Adipose tissue (tissue), 3 donors: ENCODE data around the gene CAT. TPM values are rescaled to one million over a fixed set of nuclear protein-coding genes. Genes with fewer than 3 reads are reported as not detected.

Experiments
- H3K27ac ChIP-seq: one replicate; pipeline ENCODE4 v1.5.1; 2013; ENCODE audit warnings: low read depth, low read length
- WGBS, 3 donors: extraction: QIAGEN DNeasy Blood & Tissue Kit; methylation state at CpG; one replicate each; pipeline ENCODE4 v1.1.7; 2013; 5-methylcytosine and 5-hydroxymethylcytosine counted together
- polyA plus RNA-seq, 3 donors: library from polyadenylated mRNA; stranded (reverse); fragments of 200-250 nt; gene quantifications; one replicate each; pipeline ENCODE4 v1.2.3, GENCODE V29; 2013
- donor health status: healthy with polysubstance abuse.
- donor health status: Bipolar disorder and iron deficiency.
- donor health status: healthy.

The CAT gene
- polyA plus RNA-seq, 3 donors = 55.9 to 268 (median 149) TPM

DNA sequence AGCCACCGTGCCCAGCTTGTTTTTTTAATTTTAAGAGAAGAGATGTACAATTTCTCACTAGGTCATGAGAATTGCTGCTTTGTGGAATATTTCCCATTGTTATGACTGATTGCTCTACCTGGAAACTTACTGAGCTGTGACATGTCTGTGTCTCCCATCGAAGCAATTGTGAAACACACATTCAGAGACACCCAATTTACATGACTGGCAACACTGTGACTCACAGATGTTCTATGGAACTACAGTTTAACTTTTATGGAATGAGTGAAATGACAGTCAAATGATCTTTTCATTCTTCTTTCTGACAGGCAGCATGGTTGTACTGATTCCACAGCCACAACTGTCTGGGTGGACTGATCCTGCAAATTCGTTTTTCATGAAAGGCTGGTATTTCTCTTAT is 42.6 kb downstream of the CAT start:
- no peak overlapping the region for H3K27ac ChIP-seq
- 59 to 86% (median 71%) methylated on average over 3 of the region's 3 CpGs for WGBS, 3 donors

DNA sequence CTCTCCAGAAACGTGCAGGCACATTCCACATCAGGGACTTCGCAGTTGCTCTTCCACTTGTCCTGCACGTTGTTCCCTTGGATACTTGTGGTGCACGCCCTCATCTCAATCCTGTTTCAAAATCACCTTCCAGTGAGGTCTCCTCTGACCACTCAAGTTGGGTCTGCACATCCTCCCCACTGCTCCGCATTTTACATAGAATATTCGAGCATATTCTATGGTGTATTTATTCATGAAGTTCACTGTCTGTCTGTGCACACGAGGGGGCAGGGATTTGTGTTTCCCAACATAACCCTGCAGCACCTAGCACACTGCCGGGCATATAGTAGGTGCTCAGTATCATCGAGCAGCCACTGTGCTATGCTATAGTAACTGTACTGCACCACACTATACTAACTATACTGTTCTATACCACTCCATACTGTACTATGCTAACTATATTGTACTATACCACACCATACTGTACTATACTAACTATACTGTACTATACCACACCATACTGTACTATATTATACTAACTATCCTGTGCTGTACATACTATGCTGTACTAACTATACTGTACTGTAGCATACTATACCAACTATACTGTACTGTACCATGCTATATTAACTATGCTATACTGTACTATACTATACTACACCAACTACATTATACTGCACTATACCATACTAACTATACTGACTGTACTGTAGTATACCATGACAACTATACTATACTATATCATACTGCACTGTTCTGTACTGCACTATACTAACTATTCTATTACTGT is 44.6 kb downstream of the CAT start:
- WGBS, 3 donors = 78 to 90% (median 80%) methylated on average over 9 of the region's 9 CpGs

DNA sequence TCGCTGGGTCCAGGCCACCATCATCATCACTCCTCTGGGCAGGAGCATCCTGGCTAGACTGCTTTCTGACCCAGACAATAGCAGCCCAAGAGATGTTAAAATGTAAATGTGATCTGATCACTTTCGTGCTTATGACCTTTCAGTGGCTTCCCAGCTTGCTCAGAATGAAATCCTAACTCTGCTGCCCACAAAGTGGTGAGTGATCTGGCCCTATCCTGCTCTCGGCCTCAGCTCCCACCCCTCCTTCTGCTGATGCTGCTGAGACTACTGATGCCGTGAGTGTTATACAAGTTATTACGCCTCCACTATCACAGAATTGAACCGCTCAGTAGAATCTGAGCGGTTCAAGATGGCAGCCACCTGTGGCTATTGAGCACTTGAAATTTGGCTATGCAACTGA is 48.7 kb downstream of the CAT start:
- no peak overlapping the region for H3K27ac ChIP-seq
- 78 to 91% (median 89%) methylated on average over 7 of the region's 7 CpGs for WGBS, 3 donors

More for the DNA sequence above, 44.6 kb downstream of the CAT start:
- H3K27ac ChIP-seq = no peak overlapping the region

DNA sequence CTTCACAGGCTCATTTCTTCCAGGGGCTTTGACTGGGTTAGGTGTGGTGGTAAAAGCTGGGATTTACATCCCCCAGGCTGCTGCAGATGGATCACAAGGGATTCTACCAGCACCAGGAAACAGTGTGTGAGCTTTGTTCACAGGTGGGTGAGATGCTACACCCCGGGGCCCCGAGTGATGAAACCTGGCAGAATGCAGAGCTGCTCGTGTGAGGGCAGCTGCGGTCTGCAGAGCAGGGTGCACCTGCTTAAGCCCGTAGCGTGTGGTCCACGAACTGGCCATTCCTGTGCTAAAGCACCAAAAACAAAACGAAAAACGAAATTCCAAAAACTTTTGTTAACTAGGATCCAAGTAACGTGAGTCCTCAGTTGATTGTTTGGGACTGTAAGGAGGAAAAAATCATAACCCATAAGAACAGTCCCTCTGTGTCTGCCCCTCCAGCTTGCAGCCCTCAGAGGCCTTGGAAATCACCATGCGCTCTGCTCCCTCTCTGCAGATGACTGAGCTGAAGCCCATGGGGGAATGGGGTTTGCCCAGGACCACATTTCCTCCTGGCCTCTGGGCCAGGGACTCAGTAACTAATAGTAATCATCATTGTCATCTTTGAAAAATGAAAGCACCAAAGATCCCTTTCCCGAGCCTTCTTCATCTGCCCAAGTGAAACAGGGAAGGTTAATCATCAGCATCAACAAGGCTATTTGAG is 50.3 kb downstream of the CAT start:
- H3K27ac ChIP-seq = no peak overlapping the region
- WGBS, 3 donors = 89 to 90% (median 89%) methylated on average over 12 of the region's 12 CpGs

DNA sequence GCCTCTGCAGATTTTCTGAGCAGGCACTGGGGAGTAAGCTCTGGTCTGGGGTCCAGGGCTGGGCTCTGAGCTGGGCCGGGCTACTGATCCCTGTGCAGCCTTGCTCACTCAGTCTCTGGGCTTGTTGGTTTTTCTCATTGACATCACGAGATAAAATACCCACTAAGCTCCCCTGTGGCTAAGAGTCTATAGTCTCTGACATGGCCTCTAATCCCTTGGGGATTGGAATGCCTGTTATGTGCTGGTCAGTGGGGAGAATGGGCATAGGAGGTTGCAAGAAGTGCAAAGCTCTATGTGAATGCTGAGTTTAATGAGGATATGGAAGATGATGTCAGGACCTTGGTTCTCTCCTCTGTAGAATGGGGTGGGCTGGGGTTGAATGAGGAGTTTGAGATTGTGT is 51.6 kb downstream of the CAT start:
- WGBS, 3 donors = 77 to 88% (median 78%) methylated on average over 2 of the region's 2 CpGs
- H3K27ac ChIP-seq = no peak overlapping the region

DNA sequence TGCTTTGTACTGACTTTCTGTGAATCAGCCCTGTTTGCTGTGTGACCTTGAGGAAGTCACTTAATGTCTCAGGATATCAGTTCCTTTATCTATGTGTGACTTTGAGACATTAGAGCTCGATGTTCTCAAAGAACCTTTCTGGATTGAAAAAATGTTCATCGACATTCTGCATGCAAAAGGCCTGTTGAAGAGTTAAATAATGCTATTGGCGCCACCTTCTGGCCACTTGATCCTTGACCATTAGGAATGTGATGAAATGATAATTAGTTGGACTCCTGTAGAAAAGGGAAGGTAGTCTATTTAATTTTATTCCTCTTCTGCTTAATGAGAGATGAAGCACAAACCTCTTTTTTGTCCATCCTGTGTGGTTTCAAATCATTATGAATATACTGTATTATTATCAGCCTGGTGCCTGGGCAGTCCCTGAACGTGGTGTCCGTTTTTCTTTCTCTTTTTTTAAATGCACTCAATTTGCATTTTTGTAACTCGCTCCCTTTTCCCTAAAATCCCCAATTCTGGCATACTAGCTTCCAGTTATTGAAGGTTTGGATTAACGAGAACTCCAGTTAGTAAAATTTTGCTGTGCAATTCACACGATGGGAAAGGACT is 54.2 kb downstream of the CAT start:
- WGBS, 3 donors = 39 to 51% (median 39%) methylated on average over 8 of the region's 8 CpGs
- H3K27ac ChIP-seq = no peak overlapping the region

DNA sequence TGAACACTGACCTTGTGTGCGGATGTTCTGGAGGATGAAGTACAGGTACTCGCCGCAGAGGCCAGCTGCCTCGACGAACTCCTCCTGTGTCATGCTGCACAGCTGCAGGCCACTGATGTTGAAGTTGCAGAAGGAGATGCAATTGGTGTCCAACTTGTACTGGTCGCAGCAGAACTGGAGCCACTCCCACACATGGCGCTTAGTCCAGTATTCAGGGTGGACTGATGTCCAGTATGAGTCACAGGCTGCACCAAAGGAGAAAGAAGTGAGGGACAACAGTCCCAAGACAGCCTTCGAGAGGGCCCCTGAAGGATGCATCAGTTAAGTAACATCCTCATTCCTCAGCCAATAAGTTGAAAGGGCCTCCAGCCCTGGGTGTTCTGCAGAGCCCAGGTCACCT is 54.7 kb downstream of the CAT start:
- WGBS, 3 donors = 63 to 81% (median 78%) methylated on average over 8 of the region's 8 CpGs
- no peak overlapping the region for H3K27ac ChIP-seq

DNA sequence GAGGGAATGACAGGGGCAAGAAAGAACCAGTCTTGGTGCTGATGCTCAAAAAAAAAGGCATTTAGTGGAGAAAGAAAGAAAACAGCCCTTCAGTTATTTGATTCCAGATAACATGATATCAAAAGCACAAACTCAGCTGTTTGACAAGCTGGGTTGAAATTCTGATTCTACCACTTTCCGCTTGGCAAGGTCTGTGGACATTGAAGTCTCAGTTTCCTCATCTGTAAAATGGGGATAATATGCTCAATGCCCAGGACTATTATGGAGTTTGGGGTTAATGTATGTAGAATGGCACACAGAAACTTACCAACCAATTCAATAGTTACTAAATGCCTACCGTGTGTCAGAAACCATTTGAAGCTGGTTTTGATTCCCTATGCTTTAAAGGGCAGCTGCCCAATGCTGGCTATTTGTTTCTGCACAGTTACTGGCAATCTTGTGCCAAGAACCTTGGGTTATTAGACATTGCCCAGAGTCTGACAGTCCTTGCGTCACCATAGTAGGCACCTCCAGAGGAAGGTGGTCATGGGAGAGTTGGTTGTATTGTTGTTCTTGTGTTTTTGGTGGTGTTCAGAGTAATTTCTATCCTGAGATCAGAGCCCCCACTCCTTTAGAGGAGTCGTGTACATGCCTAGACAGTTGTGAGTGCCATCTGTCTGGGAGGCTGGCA is 55.3 kb downstream of the CAT start:
- 71 to 79% (median 78%) methylated on average over 4 of the region's 4 CpGs for whole genome bisulfite sequencing, 3 donors
- H3K27ac ChIP-seq = no peak overlapping the region

DNA sequence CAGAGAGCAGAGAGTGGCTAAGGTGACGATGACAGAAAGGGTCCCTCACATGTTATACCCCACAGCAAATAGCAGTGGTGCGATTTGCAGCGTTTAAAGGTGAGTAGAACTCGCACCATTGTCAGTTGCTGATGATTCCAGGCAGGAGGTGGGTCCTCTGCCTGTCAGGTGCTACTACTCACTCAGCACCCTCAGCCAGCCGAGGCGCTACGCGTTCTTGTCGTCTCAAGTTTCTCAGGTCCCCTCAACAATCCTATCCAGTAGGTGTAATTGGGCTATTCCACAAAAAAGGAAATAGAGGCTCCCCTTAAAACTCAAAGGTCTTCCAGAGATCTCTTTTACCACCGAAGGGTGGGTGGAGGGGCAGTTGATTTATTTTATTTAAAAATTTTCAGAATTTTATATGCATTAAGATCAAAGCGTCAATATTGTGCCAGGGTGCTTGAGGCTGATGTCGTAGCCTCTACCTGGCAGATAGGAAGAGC is 56.5 kb downstream of the CAT start:
- H3K27ac ChIP-seq = no peak overlapping the region
- WGBS, 3 donors = 83 to 92% (median 90%) methylated on average over 12 of the region's 12 CpGs

DNA sequence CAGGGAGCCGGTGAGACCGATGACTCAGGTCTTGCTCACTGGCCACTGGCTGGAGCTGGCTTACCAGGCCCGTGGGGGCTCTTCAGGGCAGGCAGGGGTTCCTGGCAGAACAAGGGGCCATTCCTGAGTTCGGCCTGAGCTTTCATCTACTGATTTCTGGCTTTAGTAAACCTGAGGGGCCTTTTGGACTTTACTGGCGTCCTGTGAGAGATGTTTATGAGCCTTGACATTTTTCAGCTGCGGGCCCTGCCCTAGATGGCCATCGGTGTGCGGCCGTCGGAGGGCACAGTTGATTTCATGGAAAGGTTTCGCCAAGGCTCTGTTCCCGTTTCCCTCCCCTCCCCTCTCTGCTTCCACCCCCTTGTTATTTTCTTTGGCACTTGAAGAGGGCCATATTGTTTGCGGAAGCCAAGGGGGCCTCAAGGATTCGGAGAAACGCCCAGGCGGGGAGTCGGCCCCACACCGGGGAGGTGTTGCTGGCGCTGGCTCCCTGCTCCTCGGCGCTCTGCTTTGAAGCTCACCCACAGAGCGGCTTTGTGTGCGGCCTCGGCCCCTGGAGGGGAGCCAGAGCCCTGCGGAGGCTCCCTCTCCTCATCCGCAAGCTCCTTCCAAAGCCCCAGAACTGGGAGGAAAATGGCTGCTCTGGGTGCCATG is 57.1 kb downstream of the CAT start:
- no peak overlapping the region for H3K27ac ChIP-seq

DNA sequence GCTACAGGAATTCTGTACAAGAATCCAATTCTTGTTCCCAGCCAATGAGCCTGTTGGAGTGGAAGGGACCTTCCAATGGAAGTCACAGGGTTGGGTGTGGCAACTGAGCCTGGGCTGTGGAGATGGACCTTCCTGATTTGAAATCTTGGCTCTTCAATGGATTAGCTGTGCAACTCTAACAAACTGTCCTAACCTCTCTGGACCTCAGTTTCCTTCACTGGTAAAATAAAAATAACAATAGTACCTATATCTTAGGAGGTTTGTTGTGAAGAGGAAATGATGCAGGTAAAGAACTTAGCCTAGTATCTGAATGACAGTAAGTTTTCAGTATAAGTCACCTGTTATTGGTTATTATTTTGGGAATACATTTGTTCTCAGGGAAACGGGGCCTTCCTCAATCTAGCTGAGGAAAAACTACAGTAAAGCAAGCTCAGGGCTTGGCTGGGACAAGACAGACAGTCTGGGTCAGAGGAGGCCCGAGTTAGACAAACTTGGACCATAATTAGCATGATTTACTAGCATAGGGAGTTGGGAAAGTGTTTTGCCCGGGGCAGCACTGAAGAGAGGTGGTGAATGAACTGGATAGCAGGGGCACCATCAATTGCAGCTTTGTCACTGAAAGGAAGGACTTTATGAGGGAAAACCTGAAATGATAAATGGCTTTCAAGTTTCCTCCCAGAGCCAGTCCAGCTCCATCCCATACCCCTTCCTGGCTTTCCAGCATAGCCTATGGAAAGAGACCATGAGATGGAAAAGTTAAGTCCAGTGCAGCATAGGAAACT is 61.2 kb downstream of the CAT start:
- no peak overlapping the region for H3K27ac ChIP-seq
- WGBS, 3 donors = 61 to 78% (median 74%) methylated on average over 3 of the region's 3 CpGs

More for the DNA sequence above, 57.1 kb downstream of the CAT start:
- 59 to 80% (median 74%) methylated on average over 26 of the region's 26 CpGs for WGBS, 3 donors

DNA sequence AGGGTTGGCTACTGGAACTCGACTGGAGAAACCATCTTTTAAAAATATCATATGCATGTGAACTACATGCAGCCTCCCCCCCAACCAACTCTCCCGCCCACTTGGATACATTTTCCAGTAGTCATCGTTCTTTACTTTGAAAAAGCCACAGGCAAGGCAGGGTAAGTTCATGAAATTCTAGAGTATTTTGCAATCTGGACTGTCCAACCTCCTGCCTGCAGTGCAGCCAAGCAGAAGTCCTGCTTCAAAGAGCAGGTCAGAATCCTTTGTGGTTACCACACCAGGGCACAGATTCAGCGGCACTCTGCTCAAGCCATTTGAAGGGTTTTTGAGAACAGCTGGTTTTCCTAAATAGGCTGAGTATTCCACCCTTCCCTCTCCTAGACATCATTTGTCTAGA is 62.8 kb downstream of the CAT start:
- H3K27ac ChIP-seq = no peak overlapping the region
- WGBS, 3 donors = 26 to 77% (median 42%) methylated on average over 4 of the region's 4 CpGs

DNA sequence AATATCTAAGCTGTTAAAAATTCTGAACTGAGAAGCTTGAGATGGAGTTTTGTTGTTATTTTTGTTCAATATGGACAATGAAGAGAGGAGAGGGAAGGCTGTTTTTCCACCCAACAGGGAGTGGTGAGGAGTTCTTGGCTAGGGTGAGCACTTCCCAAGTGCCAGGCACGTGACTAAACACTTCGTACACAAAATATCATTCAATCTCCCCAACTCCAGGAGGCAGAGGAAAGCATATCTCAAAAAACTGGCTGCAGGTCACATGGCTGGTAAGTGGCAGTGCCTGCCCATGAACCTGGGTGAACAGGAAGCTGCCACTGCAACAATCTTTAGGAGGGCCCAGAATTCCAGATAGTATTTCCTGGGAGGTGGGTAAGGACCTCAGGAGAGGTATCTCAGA is 63.2 kb downstream of the CAT start:
- 11 to 13% (median 12%) methylated on average over 2 of the region's 2 CpGs for WGBS, 3 donors
- no peak overlapping the region for H3K27ac ChIP-seq

DNA sequence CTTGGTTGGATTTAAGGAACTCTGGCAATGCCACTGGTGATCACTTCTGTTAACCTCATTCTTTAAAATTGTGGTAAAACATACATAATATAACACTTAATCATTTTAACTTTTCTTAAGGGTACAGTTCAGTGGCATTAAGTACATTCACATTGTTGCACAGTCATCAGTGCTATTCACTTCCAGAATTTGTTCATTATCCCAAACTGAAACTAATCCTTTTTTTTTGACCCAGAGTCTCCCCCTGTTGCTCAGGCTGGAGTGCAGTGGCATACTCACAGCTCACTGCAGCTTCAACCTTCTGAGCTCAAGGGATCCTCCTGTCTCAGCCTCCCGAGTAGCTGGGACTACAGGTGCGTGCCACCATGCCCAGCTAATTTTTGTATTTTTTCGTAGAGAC is 64.2 kb downstream of the CAT start:
- WGBS, 3 donors = 95 to 97% (median 96%) methylated on average over 3 of the region's 3 CpGs
- no peak overlapping the region for H3K27ac ChIP-seq

DNA sequence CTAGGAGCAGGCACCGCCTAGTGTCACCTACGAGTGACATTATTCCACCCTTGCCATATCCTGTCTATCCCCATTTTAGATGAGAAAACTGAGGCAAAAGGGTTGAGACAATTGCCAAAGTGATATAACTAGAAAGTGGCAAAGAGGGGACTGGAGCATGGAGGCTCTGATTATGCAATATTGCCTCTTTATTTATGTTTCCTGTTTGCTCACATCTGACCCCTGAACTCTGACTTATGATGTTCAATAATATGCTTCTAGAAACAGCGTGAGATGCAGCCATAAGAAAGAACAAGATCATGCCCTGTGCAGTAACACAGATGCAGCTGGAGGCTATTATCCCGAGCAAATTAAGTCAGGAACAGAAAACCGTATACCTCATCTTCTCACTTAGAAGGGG is 67.1 kb downstream of the CAT start:
- WGBS, 3 donors = 67 to 81% (median 80%) methylated on average over 5 of the region's 5 CpGs
- H3K27ac ChIP-seq = no peak overlapping the region

DNA sequence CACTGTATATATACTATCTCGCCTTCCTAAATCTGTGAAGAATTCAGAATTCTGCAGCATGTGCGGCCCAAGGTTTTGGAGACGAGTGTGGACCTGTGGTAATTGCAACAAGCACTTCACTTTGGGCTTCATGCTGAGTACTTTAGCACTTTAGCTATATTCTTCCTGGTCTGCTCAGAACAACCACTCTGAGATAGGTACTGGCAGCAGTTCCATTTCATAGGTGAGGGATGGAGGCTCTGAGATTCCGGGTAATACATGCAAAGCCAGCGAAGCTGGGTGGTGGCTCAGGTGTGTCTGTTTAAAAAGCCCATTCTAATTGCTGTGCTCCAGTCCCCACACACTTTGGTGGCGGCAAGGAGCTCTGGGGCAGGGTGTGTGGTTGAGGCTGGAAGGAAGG is 68.4 kb downstream of the CAT start:
- no peak overlapping the region for H3K27ac ChIP-seq
- 78 to 94% (median 89%) methylated on average over 6 of the region's 6 CpGs for WGBS, 3 donors

DNA sequence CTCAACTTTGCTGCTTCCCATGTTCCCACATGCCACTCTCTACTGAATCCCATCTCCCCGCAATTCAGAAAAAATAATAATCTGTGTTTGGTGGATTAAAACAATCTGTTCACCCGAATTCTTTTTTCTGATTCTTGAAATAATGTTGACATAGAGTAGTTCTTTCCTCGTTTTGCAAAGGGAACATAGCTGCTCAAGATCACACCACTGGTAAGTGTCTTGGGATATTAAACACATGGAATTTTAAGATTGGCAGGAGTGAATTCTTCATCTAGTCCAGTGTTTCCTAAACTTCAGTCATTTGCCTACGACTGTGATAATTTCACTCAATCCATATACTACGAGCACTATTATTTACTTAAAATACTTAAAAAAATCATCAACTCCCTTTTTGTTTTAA is 68.9 kb downstream of the CAT start:
- H3K27ac ChIP-seq = no peak overlapping the region
- WGBS, 3 donors = 71 to 89% (median 77%) methylated on average over 5 of the region's 5 CpGs

DNA sequence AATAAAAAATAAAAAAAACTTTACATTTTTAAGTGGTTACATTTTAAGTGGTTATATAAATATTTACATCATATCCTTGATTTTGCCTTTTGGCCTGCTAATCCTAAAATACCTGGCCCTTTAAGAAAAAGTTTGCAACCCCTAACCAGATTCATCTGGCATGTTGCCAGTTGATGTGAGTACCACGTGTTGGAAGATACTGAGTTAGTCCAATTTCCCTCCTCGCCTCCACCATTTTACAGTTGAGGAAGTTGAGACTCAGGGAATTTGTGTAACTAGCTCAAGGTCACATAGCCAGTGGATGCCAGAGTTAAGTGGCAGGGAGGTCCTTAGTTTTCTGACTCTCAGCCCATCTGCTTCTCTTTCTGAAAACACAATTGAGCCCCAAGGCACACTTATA is 69.8 kb downstream of the CAT start:
- WGBS, 3 donors = 25 to 34% (median 26%) methylated on average over 2 of the region's 2 CpGs
- H3K27ac ChIP-seq = no peak overlapping the region
